Right lung (tissue), 5 donors: Measurements from ENCODE around the gene FOXA3. TPM values are rescaled to one million over a fixed set of nuclear protein-coding genes. Genes with fewer than 3 reads are reported as not detected.

Experiments used
- DNase-seq, 2 donors: peaks; one replicate each; pipeline ENCODE4 v3.0.0-alpha.2; 2013
- polyA plus RNA-seq, 5 donors: library from polyadenylated mRNA; unstranded; fragments of 120-200 nt; gene quantifications; one replicate each; pipeline versions ENCODE4 v1.2.1 to v1.2.3, GENCODE V29; 2013; ENCODE audit warnings: inconsistent platforms in 1 of 5, low replicate concordance in 1 of 5; ENCODE audit not compliant: insufficient read length in 5 of 5, insufficient read depth in 1 of 5

FOXA3 gene
- polyA plus RNA-seq, 5 donors: 1.2 to 3.3 (median 1.6) TPM

DNA sequence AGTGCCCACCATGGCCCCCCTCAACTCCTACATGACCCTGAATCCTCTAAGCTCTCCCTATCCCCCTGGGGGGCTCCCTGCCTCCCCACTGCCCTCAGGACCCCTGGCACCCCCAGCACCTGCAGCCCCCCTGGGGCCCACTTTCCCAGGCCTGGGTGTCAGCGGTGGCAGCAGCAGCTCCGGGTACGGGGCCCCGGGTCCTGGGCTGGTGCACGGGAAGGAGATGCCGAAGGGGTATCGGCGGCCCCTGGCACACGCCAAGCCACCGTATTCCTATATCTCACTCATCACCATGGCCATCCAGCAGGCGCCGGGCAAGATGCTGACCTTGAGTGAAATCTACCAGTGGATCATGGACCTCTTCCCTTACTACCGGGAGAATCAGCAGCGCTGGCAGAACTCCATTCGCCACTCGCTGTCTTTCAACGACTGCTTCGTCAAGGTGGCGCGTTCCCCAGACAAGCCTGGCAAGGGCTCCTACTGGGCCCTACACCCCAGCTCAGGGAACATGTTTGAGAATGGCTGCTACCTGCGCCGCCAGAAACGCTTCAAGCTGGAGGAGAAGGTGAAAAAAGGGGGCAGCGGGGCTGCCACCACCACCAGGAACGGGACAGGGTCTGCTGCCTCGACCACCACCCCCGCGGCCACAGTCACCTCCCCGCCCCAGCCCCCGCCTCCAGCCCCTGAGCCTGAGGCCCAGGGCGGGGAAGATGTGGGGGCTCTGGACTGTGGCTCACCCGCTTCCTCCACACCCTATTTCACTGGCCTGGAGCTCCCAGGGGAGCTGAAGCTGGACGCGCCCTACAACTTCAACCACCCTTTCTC lies 8.2 kb downstream of the FOXA3 start:
- DNase-seq: no peak

- DNase-seq: no peak
These were observed 9.2 kb downstream of the FOXA3 start for GRCh38 chr19:45873219-45873772.

- no peak for DNase-seq
These were observed 10.5 kb downstream of the FOXA3 start for GRCh38 chr19:45874620-45874966.

DNA sequence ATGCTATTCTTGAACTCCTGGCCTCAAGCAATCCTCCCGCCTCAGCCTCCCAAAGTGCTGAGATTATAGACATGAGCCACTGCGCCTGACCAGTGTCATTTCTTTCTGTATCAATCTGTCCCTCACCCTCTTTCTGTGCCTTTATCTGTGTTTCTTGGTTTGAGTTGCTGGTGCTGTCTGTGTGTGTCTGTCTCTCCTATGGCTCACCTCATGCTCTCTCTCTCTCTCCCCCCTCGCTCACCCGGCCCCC lies 12.0 kb downstream of the FOXA3 start:
- DNase-seq: no peak

DNA sequence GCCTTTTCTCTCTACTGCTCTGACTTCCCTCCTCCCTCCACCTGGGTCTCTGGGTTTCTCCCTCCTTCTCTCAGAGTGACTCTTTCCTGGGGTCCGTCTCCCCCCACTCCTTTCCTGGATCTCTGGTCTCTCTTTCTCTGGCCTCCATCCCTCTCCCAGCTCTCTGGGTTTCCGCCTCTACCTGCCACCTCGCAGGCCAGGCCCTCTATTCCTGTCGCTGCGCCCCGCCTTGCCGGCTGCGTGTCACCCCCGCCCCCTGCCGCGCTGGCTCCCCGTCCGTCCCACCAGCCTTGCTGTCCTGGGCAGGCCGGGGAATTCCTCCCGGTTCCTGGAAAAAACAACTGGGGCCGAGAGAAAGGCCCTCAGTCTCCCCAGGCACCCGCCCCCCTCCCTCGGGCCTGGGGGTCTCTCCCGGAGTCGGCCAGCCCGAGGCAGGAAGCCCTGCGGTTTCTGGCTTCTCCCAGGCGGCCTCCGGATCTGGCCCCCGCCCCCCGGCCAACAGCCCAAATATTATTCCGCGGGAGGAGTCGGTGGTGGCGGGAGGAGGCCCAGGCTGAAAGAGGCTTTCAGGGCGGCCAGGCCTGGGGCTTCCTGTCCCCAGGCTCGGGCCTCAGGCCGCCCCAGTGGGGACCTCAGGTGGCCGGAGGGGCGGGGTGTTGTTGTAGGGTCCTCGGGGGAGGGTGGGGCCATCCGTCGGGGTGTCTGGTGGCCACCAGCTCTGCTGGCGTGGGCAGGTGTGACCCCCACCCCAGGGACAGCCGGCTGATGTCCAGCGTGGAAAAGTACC lies 12.5 kb downstream of the FOXA3 start:
- DNase-seq: no peak

DNA sequence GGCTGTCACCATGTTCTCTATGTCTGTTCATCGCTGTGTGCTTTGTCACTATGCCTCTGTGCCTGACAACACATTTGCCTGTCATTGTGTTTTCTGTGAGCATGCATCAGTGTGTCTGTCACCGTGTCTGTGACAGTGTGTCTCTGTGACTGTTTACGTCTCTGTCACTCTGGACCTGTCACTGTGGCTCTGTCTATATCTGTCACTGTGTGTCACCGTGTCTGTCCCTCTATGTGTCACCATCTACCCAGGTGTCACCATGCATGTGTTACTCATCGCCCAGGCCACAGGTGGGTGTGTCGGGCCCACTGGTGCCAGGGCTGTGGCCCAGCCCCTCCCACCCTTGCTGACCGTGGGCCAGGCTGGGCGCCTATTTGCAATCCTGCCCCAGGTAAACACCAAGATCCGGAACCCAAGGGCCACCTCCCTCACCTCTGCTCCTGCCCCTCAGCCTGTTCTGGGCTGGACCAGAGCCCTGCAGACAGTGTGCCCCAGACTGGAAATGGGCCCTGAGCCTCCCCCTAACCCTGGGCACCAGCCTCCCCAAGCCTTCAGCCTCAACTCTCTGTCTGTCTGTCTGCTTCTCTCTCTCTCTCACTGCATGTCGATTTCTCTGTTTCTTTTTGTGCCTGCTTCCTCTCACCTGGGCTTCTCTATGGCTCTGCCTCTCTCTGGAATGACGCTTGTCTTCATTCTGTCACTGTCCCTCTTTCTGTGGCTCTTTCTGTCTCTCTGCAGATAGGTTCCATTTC lies 14.1 kb downstream of the FOXA3 start:
- no peak for DNase-seq

DNA sequence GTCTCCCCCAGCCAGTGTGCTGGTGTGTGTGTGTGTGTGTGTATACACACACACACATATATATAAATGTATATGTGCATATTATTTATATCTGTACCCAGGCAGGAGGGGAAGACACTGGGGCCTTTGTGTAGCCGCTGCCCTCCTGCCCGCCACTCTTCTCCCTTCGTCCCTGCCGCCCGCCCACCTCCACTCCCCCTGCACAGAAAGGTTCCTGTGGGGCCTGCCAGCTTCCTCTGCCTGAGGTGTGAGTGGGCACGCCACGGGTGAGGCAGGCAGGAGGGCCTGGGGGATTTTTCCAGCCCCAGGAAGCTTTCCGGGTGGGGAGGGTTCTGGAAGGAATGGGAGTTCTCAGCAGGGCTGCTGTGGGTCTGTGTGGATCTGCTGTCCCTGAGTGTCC lies 14.9 kb downstream of the FOXA3 start:
- no peak for DNase-seq

DNA sequence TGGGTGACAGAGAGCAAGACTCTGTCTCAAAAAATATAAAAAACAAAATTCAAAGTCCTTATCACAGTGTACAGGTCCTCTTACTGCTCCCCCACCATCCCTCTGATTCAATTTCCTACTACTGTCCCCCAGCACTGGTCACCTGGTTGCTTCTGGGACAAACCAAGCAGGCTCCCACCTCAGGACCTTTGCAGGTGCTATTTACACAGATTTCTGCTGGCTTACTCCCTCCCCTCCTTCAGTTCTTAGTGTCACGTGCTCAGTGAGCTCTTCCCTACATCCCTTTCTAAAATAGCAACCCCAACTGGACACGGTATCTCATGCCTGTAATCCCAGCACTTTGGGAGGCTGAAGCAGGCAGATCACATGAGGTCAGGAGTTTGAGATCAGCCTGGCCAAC lies 15.8 kb downstream of the FOXA3 start:
- no peak for DNase-seq

GRCh38 chr19:45881082-45881908 lies 17.2 kb downstream of the FOXA3 start:
- DNase-seq: no peak

GRCh38 chr19:45881909-45882528 lies 17.9 kb downstream of the FOXA3 start:
- DNase-seq: no peak

DNA sequence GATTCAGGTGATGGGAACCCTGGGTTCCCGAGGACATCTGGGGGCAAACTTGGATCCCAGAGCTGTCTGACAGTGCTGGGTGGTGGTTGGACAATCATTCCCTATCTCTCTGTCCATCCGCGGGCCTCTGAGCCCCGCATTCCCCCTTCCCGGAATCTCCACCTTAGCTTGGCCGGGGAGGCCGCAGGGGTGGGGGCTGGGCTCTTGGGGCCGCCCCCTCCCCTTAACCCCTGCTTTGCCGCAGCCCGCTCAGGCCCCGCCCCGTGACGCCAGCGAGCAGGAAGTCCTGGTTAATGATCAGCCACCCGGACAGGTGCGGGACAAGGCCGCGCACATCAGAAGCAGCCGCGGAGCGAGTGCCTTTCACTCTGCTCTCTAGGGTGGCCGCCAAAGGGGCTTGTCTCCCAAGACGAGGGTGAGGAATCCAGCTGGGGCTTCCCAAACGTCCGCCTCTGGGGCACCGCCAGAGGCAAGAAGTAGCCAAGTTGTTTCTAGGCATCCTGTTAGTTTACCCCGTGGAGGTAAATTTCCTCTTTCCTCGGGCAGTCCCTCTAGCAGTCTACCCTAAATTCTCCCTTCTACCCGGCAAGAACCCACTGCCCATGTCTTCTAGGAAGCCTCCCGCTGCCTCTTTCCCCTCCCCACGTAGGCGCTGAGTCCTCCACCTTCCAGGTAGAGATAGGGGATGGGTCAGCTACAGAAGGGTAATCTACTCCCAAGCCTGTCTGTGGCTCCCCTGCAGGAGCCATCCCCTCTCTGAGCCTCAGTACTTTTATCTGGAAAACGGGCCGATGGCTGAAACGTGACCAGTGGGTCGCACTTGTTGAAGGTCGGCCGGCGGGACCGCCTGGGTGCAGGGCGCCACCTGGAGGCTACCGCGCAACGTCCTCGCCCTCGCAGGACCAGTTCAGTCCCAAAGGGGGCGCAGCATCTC lies 18.8 kb downstream of the FOXA3 start:
- DNase-seq: peak in 1 of 2 donors; percentile 78

- no peak for DNase-seq
These were observed 19.4 kb downstream of the FOXA3 start for GRCh38 chr19:45883586-45883880.

GRCh38 chr19:45883881-45884681 lies 20.0 kb downstream of the FOXA3 start:
- DNase-seq: no peak

DNA sequence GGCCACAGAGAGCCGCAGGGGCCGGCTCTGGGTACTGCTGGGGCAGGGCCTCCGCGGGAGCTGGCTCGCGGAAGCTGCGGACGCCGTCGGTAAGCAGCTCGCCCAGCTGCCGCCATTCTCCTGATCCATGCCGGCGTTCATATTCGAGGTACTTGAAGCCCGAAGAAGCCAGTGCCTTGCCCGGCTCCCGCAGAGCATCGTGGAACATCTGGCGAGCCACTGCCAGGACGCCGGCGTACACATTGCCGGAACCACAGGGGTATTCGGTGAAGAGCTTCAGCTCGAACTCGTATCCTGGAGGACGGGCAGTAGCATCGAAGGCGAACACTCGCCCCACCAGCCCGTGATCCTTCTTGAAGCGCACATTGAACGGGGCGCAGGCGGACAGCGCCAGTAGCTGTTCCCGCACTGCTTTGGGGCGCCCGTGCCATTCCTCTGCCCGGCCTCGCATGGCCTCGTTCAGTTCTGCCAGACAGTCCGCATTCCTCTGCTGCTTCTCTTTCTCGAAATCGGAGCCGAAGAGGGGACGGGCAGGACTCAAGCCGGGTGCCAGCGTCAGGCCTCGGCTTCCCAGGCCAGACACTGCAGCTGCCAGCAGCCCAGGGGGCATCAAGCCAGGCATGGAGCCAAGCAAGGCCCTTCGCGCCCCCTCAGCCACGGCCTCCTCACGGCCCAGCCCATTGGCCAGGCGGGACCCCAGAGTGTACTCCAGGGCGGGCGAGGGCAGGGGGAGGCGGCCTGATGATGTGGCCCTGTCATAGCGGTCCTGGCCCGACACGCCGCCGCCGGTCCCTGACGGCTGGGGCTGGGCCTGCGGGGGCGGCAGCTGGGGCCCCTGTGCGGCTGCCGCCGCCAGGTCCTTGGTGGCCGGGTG lies 20.8 kb downstream of the FOXA3 start:
- no peak for DNase-seq

DNA sequence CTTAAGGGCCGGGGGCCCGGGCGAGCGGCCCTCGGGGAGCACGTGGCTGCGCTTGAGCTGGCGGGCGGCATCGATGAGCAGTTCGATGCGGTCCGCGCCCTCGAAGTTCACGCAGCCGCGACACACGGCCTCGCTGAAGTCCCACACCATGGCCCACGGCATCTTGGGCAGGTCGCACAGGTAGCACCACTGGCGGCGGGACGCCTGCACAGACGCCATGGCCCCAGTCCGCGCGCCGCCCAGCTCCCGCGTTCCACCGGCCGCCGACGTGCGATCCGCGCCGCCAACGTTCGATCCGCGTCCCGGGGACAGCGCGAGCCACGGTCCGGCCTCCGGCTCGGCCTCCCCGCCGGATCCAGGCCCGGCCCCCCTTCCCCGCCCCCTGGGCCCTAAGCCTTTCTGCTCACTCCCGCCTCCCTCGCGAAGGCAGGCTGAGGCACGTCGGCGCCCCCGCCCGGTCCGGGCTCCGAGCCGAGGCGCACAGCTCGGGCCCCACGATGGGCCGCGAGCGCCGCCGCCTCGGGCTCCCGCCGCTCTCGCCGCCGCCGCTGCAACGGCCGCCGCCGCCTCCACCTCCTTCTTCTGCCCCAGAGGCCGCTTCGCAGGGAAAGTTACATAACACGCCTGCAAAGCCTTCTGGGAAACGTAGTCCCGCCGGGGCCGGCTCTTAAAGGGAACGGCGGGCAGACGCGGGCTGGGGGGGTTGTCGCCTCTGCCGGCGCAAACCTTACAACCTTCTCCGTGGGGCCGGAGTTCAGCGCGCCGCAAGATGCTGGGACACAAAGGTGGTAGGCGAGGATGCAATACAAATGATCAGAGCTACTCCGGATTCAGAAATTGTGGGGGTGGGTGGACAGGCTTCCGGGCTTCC lies 21.7 kb downstream of the FOXA3 start, which contains the start of gene IRF2BP1:
IRF2BP1 (minus strand) TSS at position 586 of the 871 bp plus-strand sequence; CDS start at position 219, 367 bp downstream.
- peak; percentile 85 to 88 for DNase-seq

DNA sequence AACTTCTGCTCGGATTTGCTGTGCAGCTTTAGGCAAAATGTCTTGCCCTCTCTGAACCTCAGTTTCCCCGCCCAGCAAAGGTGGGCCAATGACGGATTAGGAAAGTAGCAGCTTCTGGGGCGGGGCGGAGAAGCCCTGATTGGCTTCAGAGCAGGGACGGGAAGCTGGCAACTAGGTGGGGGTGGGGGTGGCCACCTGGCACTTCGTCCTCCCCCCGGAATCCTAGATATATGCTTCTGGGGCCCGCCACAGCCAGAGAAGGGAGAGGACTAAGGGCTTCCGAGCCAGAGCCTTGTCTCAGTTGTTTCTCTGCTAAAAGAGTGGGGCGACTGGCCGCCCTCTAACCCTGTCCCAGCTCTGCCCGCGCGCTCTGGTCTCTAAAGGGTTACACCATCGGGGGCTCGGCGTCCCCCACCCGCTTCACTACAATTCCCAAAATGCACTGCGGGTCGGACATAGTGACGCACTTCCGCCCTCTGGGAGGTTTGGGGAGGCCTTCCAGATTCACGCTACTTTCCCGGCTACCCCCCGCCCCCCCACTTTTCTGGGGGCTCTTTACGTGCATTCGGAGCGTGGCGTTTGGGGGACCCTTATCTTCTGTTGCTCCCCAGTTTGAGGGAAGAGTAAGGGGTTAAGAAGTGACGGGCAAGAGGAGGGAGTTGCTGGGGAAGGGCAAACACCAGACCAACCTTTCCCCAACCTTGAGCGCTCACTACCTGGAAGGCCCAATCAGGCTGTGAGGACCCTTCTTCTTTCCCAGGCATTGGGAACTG lies 22.5 kb downstream of the FOXA3 start:
- peak; percentile 89 to 92 for DNase-seq
